Germinal center (tissue), 1 donor: ENCODE data around the gene C1QTNF6.
"Not testable (repeated sequence)": the region's sequence is repeated elsewhere in the genome, so short reads cannot be mapped to it uniquely, and the experiment has no call there.

Experiments used
- DNase-seq: peaks from one replicate; pipeline ENCODE4 v3.0.0; 2012; ENCODE audit warnings: mixed read lengths, low spot score

The C1QTNF6 gene

GRCh38 chr22:37187891-37188761, at the start of gene C1QTNF6:
C1QTNF6 (minus strand) TSS chr22:37188247; CDS start chr22:37188213, 34 bp downstream.
- DNase-seq = no peak

DNA sequence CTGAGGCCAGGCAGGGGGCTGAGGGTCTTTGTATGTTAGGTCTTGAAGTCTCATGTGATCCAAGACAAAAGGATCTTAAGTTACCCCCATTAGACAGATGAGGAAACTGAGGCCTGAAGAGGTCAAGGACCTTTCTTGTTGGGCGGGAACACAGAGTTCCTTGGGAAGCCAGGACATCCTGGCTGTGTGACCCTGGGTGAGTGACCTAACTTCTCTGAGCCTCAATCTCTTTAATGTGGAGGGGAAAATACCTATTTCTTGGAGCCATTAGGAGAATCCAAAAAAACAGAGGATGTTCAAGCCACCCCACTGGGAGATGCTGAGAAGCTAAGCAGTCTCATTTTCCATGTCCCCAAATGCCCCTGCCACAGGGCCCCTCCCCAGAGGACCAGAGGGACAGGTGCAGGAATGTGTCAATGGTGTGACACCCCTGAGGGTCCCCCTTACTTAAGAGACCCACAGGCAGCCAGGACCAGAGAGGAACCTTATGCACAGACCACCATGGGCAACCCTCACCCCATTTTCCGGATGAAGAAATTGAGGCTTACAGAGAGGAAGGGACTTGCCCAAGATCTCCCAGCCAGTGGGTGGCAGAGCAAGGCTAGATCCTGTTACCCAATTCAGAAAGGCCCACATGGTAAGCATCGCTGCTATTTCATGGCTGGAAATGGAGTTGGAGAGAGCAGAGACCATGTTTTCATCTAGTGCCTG, 48.0 kb upstream of the C1QTNF6 start:
- DNase-seq = no peak

DNA sequence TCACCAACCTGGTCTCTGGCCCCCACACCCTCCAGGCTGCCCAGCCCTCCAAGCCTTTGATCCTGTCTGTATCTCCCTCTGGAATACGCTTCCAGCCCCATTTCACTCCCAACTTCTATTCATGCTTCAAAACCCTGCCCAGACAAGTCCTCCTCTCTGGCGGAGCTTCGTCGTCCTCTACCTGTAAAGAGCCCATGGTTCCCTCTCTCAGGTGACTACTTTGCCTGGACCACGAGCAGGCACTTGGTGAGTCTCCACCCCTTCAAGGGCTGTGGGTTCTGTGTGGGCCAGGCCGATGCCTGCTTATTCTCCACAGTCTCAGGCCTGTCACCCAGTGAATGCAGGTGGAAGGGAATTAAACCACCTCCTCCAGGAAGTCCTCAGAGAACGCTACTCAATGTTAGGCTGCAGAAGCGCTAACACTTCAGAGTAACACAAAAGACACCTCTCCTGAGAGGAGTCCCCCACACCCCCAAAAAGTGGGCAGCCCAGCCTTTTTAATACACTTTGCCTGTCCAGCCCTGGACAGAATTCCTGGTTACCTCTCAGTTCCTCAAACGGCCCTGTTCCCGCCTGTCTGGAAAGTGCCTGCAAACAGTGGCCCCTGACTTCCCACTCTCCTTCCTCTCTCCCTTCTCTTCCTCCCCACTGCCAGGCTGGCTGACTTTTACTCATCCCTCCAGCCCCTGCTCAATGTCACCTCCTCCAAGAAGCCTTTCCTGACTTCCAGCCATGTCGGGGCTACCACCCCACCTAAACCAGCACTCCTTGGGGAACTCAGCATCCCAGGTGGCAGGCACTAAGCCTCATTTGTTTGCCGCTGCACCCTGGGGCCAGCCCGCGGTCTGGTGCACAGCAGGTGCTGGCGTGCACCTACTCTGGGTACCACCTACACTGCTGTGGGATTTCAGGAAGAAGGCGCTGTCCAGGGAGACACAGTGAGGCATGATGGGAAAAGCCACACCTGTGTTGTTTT, 47.0 kb upstream of the C1QTNF6 start:
- DNase-seq = no peak

DNA sequence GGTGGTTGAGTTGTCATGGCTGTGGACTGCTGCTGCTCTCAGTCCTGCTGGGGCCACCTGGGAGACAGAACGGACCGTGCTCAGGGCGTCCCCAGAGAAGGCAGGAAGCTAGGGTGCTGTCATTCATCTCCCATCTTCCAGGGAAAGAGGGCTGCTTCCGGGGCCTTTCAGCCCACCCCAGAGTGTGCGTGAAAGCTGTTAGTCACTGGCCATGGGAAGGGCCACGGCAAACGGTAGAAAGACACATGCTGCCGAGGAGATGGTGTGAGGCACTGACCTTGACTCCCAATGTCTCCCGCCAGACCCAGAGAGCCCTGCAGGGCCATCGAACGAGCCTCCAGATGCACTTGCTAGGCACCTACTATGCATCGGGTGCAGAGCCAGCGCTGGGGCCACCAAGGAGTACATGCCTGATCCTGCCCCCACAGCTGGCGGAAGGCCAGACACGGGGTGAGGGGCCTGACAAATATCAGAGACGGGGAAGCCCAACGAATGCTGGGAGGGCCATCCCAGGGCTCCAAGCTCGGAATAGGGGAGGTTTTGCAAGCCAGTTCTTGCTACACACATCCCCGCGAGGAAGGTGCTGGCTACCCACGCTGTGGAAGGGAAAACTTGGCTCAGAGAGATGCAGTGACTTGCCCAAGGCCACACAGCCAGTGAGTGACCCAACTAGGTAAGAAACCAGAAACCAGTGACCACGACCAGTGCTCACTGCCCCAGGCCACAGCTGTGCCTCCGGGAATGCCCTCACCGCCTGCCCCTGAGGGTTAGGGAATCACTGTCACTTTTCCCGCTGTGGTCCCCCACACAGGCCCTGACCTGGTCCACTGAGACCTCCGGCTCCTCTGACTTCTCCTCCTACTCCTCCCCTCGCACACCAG, 45.9 kb upstream of the C1QTNF6 start:
- no peak for DNase-seq

GRCh38 chr22:37233371-37233750, 45.3 kb upstream of the C1QTNF6 start:
- not testable (repeated sequence) for DNase-seq

GRCh38 chr22:37232140-37232998, 44.3 kb upstream of the C1QTNF6 start:
- DNase-seq = no peak

DNA sequence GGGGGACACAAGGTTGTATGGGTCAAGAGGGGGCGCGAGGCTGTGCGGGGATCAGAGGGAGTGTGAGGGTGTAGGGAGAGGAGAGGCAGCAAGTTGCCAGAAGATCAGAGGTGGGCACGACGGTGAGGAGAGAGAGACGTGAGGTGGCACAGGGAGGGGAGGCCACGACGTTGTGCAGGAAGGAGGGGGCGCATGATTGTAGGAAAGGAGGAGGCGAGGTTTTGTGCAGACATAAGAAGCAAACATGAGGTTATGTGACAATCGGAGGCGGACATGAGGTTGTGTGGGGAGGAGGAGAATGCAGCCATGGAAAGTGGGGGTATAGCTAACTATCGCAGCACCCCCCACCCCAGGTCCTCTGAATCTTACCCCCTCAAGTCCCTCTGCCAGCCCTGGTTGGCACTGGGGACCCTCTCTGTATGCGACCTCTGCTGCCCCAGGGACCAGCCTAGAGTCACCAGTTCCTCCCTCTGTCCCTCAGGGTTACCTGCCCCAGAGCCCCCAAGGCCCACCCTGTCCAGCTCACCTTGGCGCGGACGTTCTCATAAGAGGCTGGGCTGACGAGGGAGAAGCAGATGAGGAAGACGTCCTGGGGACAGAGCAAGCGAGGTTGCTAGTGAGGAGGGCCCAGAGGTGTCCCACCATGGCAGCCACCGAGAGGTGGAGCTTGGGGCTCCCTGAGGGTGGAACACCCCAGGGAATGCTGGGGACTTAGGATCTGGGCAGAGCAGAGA, 43.5 kb upstream of the C1QTNF6 start:
- no peak for DNase-seq

DNA sequence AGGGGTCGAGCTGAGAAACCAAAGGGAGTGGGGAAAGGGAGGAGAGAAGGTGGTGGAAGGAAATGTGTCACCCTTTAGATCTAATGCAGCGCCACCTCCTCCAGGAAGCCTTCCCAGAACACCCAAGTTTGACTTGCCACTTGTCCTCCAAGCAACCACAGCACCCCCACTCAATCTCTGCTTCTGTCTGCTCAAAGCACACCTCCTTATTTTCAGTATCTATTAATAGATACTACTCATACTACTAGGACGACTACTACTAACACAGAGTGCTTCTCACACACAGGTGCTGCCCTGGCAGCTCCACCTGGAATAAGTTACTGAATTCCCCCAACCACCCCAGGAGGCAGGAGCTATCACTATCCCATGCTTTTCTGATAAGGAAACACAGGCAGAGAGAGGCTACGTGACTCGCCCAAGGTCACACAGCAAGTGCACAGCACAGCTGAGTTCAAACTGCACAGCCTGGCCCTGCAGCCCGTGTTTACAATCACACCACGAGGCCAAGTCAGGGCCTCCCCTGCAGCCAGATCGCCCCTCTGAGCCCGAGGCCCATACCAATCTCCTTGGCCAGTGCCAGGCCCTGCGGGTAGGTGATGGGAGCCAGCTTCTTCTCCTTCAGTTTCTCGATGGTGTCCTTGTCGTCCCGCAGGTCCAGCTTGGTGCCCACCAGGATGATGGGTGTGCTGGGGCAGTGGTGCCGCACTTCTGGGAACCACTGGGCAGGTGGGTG, 42.8 kb upstream of the C1QTNF6 start:
- DNase-seq = no peak

- DNase-seq = peak; percentile 85
These were observed 42.0 kb upstream of the C1QTNF6 start for GRCh38 chr22:37229805-37230672.

GRCh38 chr22:37229012-37229804, 41.2 kb upstream of the C1QTNF6 start:
- DNase-seq = no peak

DNA sequence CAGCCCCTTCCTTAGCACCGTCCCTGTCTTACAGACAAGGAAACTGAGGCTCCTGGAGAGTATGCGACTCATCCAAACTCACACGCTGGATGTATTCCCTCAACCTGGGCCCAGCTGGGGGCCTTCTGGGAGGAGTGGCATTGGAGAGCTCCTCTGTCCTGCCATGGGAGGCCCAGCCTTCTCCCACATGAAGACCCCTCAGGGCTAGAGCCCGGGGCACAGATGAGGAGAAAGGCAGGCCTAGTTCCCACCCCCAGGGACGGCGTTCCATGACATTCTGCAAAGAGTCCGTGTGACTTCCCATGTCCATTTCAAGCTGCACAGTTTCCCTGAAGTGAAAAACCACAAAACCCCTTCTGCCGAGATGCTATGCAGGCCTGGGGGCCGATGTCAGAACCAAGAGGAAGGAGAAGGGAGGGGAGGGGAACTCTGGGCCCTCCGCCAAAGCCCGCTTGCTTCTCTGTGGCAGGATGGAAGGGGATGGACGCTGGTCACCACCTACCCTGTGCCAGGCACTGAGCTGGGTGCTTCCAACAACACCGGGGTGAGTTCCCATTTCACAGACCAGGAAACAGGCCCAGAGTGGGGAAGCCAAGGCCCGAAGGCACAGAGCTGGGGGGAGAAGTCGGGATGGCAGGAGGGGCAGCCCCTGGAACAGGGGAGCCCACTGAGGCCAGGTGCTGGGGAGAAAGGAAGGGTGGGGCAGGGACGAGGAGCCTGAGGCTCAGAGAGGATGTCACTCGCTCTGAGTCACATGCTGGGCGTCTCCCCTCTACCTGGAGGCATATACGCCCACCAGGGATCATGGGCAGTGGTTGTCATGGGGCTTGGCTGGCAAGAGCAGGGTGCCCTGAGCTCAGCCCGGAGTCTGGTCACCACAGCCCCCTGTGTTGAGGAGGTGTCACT, 40.3 kb upstream of the C1QTNF6 start:
- no peak for DNase-seq

GRCh38 chr22:37226514-37226913, 38.5 kb upstream of the C1QTNF6 start:
- no peak for DNase-seq

DNA sequence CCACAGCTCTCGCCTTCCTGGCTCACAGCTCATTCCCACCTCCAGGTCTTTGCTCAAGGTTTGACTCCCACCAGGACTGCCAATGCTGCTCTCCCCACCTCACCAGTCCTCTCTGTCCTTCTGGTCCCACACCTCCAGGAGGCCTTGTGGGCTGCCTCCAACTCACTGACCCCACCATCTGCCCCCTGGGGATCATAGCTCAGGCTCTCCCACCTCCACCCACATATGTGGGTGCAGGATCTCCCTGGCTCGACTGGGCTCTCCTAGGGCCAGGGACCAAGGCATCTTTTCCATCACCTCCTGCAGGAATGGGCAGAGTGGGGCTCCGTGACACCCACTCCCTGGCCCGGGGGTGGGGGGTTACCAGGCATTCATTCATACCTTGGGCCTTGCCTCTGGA, 38.0 kb upstream of the C1QTNF6 start:
- DNase-seq = no peak

DNA sequence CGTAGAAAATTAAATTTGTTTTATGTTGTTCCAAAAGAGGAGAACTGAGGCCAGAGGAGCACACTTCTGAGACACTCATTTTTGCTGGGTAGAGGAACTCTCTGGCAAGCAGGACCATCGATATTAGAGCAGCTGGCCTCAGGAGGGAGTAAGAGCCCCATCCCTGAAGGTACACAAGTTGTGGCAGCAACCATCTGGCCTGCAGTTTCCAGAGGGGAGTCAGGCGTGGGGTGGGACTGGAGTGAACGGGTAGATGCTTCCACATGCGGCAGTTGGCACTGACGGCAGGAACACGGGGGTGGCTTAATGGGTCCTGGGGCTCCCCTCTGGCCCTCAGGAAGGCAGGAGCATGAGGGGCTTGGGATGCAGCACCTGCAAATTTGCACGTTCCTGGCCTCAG, 37.4 kb upstream of the C1QTNF6 start:
- no peak for DNase-seq

DNA sequence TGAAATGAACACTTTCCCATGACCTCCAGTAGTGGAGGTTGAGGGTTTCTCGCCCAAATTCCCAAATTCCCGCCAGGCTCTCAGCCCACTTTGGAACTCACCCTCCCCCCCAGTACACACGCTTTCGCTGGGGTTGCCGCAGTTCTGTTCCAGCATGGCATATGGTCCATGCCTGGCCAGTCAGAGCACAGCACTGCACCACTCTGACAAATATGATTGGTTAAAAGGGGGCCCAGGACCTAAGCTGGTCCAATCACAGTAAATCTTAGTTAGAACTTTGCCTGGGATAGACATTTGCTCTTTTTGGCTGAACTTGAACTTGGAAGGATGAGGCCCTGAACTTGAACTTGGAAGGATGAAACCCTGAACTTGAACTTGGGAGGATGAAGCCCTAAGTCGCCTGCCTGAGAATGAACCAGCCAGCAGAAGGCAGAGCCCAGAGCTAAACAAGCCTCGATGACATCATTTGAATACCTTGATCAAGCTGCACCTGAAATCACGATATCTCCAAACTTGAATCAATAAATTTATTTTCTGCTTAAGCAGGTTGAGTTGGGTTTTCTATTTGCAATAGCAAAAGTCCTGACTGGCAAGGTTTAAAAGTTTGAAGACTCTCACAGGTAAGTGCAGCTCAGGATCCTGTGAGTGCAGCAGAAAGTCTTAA, 36.8 kb upstream of the C1QTNF6 start:
- DNase-seq = no peak
